HuH-7 (cell line): Measurements from ENCODE around the gene ANKRD61.
"Not testable (repeated sequence)": the region's sequence is repeated elsewhere in the genome, so short reads cannot be mapped to it uniquely, and the experiment has no call there.

Experiments used
- DNase-seq: peaks from one replicate; pipeline ENCODE4 v3.0.0; 2011; ENCODE audit warnings: low spot score

ANKRD61 gene

DNA sequence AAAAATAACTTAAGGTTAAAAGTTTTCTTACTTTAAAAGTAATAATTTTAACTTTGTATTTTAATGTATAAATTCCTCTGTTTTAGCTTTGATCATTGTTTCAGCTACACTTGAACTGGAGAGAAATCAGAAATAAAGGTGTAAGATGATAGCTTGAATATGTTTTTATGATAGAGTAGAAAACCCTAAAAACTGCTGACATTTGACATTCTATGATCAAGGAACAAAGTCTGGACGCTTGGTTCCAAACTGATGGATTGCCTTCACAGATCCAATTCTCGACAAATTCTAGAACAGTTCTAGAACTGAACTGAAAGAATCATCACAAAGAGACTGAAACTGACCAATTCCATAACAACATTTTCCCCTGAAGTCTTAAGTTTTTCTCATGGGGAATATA lies at the start of gene ANKRD61:
ANKRD61 (plus strand) TSS at position 389 of the 400 bp plus-strand sequence; CDS start at position 389, 0 bp downstream.
- no peak for DNase-seq

DNA sequence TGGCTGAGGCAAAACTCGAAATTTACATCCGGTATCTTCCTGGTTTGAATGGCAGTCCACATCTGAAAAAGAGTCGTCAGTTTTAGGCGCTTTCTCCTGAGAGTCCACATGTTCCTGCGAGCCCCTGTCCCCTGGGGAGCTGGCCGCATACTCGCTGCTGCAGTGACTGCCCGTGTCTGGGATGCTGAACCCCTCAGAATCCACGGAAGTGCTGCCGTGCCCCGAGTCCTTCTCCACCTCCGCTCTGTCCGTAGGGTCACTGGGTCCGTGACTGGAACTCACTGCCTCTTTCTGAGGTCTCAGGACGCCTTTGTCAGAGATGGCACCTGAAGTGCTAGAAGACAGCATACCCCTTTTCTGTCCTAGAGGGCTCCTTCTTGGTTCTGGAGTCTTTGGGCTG lies 44.1 kb upstream of the ANKRD61 start:
- DNase-seq = not testable (repeated sequence)

DNA sequence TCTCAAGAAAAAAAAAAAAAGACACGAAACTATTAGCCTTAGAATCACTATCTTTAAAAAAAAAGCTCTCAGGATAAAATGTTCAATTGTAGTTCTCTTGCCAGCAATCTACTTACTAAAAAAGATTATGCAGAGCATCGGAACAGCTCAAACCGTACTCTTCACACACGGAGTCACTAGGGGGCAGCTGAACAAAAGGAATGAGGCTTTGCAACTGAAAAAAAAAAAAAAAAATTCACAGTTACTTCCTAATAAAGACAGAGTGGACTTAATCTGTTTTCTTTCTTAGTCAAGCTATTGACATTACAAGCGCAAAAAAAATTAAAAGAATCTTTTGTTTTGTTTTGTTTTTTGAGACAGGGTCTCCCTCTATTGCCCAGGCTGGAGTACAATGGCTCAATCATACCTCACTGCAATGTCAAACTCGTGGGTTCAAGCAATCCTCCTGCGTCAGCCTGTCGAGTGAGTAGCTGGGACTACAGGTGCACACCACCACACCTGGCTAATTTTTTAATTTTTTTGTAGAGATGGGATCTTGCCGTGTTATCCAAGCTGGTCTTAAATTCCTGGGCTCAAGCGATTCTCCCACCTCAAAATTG lies 33.9 kb upstream of the ANKRD61 start:
- DNase-seq = peak; percentile 51

DNA sequence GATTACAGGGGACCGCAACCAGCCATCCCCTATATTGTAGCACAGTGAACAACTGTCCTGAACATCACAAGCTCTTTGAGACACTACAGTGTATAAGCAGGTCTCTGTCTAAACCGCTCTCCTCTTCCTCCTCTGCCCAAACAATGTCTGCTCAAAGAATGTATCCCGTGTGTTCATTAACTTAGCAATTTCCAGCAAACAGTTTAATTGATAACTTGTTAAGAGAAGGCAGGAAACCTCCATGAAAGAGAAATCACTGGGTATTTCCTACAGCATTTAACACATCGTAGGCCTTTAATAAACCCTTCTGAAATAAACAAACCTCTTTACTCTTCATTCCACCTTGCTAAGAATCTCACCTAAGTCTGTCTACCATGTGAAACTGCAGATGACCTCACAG lies 23.8 kb upstream of the ANKRD61 start:
- DNase-seq = no peak

DNA sequence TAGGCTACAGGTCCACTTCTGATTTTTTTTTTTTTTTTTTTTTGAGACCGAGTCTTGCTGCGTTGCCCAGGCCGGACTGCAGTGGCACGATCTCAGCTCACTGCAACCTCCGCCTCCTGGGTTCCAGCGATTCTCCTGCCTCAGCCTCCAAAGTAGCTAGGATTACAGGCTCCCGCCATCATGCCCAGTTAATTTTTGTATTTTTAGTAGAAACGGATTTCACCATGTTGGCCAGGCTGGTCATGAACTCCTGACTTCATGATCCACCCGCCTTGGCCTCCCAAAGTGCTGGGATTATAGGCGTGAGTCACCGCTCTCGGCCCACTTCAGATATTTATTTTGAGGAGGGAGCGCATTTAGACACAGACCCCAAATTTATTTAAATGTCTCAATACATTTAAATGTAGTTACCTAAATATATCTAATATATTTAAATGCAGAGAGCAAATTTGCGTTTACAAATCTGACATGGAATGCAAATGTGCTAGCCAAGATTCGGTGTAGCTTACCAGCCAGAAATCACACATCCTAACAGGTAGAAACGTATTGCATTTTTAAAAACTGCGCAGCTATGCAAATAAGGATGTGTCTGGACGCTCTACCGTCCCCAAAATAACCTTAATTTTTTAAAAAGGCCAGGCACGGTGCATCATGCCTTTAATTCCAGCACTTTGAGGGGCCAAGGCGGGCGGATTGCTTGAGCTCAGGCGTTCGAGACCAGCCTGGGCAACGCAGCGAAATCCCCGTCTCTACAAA lies 23.2 kb upstream of the ANKRD61 start:
- DNase-seq = not testable (repeated sequence)

DNA sequence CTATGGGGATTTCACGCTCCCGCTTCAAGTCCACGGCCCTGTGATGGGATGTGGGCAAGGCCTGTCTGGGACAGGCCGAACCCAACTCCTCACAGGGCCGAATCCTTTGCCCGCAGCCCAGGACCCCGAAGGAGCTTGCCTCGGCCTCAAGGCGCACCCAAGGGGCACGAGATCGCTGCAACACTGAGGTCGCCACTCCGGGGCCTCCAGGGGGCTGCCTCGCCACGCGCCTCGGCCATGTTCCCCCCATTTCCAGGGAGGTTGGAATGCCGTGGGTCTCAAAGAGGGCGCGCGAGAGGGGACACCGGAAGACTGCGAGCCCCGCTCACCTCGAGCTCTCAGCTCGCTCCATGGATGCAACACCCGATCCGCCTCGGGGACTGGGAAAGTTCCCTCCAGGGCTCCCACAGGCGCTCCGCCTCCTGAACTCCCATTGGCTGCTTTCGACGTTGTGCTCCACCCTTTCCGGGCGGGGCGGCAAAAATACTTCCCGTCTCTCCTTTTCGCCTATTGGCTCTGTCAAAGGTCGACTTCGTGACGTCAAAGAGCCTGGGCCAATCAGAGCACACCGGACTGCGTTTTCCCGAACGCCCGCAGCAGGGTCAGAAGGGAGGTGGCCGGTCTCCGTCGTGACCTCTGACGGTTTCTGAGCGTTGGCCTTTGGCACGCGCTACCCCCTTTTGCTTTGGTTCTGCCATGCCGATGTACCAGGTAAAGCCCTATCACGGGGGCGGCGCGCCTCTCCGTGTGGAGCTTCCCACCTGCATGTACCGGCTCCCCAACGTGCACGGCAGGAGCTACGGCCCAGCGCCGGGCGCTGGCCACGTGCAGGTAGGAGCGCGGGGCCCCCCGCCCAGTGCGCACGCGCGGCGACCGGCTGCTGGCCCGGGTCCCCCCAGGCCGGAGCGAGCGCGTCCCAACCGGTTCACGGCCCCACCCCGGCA lies 22.2 kb upstream of the ANKRD61 start, which contains the start of the genes AIMP2 and PMS2:
AIMP2 (plus strand) TSS at position 605 of the 944 bp plus-strand sequence; CDS start at position 697, 92 bp downstream.
PMS2 (minus strand) TSS at position 382 of the 944 bp plus-strand sequence; CDS start at position 352, 30 bp downstream.
- DNase-seq = peak; percentile 85

DNA sequence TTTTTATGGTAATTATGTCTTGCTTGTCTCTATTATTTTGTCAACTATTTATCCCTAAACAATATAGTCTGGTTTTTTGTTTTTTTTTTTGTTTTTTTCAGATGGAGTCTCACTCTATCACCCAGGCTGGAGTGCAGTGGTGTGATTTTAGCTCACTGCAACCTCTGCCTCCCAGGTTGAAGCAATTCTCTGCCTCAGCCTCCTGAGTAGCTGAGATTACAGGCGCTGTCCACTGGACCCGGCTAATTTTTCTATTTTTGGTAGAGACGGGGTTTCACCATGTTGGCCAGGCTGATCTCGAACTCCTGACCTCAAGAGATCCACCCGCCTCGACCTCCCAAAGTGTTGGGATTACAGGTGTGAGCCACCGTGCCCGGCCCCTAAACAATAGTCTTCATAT lies 20.8 kb upstream of the ANKRD61 start:
- not testable (repeated sequence) for DNase-seq

DNA sequence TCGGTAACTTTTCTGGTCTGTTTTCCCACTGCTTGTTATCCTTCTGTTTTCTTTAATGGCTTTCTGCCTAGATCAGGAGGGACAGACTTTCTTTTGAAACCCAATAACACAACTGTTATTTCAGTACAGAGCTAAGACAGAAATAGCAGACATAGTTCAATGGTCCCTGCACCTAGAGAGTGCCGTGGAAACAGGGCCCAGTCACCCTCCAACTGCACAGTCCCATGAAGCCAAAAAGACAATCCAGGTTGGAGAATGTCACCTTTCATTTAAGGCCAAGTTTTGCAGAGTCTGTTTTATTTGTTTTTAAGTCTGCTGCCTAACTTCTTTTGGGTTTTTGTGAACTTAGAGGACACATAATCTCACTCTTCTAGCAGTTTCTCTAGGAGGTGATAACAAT lies 19.6 kb upstream of the ANKRD61 start:
- DNase-seq = no peak

DNA sequence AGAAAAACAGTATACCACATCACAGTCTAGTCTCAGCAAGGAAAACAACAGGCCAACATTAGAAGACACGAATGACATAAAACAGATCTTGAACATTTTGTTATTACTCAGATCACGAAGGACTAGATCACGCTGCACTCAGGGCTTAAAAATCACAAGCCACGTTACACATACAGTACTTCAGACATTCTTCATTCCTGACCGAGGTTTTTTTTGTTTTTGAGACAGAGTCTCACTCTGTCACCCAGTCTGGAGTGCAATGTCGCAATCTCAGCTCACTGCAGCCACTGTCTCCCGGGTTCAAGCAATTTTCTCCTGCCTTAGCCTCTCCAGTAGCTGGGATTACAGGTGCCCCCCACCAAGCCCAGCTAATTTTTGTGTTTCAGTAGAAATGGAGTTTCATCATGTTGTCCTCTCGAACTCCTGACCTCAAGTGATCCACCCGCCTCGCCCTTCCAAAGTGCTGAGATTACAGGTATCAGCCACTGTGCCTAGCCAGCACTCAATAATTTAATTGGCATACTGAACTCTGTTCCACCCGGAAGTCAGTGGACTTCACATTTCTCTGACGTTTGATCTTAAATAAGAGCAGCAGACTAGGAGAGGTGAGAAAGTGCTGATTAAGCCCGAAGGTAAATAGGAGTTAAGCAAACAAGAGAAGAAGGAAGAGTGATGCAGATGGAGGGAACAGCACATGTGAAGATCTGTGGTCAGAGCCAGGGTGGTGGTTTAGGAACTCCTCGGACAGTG lies 18.6 kb upstream of the ANKRD61 start:
- DNase-seq = no peak

DNA sequence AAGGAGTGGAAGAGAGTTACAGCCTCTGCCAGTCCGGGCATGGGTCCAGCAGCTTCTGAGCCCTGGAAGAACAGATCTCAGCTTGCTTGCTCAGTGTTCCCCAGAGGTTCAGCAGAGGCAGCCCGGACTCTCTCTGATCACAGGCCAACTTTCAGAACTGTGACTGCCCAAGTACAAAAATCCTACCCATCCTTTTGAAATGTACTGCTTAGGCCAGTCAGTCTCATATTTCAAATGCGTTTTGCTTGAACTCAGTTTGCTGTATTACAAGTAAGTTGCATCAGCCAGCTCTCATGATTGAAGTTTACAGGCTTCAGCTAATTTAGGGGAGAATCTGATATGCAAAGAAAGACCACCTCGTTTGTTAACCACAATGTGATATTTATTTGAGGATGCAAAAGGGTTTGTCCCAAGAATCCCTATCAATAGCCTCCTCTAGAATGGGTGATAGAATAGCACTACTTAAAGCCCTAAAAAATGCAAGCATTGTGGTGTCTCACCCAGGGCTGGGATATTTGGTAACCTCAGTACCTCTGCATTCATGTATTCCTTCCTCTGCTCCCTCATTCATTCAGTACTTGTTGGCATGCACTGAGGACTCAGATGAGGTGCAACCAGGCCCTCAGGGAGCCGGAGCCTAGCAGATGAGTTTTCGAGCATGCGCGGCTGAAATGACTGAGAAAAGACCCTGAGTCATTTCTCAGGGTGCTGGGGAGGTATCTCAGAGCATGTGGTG lies 15.1 kb upstream of the ANKRD61 start:
- no peak for DNase-seq

DNA sequence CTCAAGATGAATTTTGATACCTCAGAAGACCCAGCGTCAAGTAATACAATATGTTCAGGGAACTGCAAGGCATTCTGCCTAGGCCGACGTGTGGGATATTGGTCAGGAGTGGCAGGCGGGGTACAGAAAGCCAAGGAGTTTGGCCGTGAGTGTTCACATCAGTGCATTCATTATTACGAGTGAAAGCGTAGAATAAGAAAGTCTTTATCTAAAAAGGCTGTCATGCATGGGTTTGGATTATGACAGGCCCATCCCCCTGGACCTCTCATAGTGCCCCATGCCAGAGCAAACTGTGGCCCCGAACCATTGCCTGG lies 14.6 kb upstream of the ANKRD61 start:
- DNase-seq = no peak

DNA sequence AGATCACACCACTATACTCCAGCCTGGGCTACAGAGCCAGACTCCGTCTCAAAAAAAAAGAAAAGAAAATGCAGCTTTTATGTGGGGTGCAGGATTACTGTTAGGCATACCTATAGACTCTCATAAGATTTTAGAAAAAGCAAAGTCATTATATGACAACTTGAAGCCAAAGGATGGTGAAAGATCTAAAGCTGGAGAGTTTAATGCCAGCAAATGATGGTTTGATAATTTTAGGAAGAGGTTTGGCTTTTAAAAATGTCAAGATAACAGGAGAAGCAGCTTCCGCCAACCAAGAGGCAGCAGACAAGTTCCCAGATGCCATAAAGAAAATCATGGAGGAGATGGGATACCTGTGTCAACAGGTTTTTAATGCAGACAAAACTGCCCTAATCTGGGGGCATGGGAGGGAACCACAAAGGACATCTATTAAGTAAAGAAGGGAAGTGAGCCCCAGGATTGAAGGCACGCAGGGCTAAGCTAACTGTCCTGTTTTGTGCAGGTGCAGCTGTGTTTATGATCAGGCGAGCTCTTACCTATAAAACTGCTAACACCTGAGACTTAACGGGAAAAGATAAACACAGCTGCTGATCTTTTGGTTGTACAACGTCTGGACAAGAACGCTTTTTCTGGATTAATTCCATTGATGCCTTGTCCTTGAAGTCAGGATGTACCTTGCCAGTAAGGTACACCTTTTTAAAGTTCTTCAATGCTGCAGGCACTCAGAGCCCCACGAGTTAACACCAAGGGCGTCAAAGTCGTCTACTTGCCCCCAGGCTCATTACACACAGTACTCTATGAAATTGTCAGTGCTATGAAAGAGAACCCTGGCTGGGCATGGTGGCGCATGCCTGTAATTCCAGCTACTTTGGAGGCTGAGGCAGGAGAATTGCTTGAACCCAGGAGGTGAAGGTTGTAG lies 10.5 kb upstream of the ANKRD61 start:
- DNase-seq = no peak

DNA sequence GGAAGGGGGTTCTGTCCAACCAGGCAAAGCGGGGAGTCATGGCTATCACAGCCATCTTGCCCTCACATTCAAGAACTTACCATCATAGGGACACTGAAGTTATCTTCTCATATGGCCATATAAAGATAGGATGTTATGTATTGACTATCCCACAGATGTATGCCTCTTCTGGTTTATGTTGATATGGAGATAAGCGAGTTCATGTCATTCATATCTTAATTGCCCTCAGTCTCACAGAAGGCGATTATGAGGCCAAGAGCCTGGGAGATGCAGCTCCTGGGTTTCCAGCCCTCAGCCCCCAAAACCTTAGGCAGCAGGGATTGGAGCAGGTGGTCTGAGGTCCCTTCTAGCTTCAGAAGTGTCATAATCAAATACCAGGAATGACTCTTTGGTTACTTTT lies 8.5 kb upstream of the ANKRD61 start:
- no peak for DNase-seq

DNA sequence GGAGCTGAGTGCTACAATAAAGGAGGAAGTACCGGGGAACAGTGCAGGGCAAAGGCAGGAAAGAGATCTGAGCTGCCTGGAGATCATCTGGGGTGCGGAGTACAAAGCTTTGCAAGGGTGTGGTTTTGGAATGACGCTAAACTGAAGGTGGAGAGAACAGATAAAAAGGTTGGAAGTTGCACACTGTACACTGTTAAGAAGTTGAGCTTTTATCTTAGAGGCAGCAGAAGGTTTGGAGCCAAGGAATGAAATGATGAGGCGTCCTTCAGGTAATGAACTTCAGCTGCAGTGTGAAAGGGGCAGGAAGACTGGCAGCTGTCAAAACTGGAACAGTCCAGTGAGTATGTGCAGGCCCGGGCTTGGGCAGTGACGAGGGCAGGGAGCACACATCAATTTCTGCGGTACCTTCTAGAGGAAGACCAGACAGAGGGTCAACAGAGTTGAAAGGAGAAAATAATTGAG lies 7.2 kb upstream of the ANKRD61 start:
- no peak for DNase-seq

DNA sequence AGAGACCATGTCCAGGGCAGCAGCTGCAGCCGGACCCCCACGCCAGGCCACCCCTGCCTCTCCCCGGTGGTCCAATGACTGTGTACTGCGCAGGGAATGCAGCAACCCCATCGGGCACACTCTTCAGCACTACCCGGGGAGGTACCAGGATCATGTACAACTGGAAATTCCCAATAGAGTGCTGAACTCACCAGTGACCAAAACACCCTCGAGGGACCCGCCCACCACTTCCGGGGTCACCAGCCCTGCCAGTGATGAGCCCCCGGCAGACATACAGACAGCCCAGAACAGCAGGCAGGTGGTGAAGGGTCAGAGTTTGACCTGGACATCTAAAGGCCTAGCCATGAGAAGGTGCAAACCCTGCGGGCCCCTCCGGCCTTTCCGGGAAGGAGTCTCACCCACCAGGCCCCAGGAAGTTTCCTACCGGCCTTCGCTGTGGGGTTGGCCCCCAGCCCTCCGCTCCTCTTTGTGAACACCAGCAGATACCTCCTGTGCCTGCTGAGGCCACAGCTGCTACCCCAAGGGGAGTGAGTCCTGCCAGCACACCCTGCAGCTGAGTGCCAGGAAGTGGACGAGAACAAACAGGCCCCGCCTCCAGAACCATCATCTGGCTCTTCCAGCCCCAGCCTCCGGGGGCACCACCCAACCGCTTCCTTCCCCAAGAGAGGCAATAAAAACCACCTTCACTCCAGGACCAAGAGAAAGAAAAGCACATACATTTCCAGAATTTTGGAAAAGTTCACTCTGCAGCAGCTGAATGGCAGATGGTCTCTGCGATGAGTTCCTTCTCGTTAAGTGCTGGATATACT lies 5.0 kb upstream of the ANKRD61 start:
- DNase-seq = peak; percentile 64

DNA sequence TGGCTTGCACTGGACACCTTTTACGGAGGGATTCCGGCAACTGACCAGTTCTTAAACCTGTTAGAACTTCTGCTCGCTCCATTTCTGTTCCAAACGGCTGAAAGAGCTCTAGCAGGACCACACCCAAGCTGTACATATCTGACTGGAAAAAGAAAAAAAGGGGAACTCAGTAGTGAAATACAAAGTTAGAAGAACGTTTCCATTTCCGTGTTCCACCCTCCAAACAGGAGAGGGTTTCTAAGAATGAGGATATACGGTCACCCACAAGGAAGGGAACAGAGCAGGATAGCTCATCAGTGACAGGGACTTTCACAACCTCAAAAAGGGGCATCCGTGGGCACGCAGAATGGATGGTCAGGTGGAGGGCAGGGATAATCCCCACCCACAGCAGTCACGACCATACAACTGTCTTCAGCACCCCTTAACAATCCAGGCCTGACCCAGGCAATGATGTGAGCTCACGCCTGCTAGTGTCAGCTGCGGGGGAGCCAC lies 4.3 kb upstream of the ANKRD61 start:
- DNase-seq = no peak

DNA sequence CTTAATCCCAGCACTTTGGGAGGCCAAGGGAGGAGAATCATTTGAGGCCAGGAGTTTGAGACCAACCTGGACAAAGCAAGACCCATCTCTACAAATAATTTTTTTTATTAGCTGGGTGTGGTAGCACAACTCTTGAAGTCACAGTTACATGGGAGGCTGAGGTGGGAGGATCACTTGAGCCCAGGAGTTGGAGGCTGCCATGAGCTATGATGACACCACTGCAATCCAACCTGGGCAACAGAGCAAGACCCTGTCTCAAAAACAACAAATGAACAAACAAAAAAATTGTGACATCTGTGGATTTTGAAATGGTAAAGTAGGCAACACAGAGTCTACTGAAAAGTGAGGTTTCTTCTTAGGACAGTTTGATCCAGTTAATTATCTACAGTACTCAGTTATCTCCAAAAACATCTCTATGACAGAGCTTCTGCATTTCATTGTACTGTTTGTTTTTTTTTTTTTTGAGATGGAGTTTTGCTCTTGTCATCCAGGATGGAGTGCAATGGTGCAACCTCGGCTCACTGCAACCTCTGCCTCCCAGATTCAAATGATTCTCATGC lies 3.3 kb upstream of the ANKRD61 start:
- DNase-seq = no peak

DNA sequence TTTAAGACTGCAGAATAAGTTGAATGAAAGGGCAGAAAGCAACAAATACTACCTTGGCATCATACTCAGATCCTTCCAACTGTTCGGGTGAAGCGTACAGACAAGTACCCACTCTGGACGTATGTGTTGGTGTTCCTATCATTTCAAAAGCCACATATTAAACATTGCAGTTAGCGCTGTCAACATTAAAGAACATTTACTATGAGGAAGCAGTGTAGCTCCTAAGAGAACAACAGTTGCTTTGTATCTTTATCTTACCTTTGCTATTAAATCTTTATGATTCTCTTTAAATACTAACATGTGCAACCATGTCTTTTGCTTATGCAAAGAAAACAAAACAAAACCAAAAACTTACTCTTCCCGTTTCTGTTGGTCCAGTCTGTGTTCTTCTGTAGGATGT lies 2.6 kb upstream of the ANKRD61 start:
- DNase-seq = no peak

DNA sequence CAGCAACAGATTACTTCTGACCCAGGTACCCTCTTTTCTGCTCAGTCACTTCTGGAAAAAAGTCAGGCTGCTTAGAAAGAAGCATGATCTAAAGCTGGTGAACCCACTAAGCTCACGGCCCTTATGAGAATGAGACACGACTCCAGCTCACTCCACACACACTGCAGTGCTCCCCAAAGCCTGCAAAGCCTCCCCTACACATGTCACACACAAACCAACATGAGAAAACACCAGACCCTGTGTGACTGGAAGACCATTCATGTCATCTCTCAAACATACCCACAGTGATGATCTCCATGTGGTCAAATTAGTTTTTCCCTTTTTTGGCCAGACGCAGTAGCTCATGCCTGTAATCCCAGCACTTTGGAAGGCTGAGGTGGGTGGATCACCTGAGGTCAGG lies 391 bp downstream of the ANKRD61 start:
- DNase-seq = no peak
